GM11168 (cell line): ENCODE data around the gene TSTD2.
"Not testable (repeated sequence)": the region's sequence is repeated elsewhere in the genome, so short reads cannot be mapped to it uniquely, and the experiment has no call there.

Source experiments
- in situ Hi-C: fragments of 300-500 bp; cut with MboI; formaldehyde crosslinking; loops from one replicate; pipeline ENCODE4 v1.12.0; 2022; ENCODE audit warnings: low sequenced_read_pairs; ENCODE audit not compliant: unreplicated experiment

TSTD2 gene

DNA sequence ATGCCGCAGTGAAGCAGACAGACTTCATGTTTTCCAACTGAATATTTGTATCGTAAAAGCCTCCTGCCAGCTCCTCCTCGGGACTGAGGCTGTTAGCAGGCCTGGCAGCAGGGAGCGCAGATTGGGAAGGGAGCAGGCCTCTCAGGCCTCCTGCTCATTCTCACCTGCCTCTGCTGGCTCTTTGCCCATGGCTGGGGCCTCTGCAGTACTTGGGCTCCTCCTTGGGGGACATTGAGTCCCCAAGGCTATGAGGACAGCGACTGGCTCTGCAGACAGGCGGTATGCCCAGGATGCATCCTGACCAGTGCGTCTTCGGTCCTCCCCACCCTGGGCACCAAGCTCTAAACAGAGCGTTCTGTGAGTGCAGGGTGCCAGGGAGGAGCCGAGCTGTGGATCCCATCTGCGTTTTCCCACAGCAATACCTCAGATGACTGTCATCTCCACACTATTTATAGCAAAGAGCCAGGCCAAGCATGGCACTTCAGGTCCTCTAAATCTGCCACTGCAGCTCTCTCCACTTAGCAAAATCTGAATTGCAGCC, 38.7 kb downstream of the TSTD2 start:
- in situ Hi-C loops, result no loop called here

DNA sequence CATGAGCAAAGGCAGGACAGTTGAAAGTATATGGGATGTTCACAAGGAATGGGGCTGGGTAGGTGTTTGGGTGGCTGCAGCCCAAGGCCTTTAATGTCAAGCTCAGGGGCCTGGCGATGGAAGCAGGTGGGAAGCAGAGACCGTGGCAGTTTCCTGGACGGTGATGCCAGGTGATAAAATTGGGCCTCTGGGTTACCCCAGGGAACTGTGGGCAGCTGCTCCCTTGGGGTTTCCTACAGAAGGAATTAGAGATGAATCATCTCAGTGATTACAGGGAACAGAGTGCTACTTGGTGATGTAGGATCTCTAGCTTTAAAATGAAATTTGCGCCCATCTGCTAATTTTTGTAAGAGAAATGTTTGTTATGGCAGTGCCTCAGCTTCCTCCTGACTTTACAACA, 39.2 kb downstream of the TSTD2 start:
- in situ Hi-C loops, result no loop called here

DNA sequence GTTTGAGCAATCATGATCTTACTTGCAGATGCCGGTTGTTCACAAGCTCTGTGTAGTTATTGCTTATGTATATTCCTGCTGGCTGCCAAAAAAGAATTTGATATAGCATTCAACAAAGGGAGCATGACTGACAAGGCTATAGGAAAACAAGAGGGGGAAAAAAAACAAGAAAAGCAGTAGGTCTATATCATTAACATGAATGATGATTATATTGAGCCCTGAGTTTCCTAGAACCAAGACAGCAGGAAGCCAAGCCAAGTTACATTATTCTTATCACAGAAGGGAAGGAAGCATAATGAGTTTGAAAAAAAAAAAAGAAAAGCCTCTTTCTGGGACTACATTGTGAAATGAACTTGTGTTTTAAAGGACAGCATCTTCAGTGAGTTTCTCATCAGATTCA, 41.0 kb downstream of the TSTD2 start:
- in situ Hi-C loops, result no loop called here

DNA sequence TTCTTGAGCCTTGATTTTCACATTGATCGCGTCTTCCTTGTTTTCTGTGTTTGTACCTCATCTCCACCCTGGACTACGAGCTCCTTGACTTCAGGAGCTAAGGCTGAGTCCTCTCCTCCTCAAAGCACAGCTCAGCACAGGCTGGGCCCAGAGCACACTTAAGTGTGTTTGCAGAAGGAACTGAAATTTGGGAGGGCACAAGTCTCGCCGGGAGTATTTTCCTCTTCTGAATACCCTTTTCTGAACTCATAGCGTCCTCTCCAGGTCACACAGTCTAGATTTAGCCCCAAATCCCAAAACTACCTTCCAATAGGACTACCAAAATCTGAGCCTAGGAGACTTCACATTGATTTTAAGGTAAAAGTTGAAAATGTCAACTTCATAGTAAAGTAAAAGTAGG, 41.6 kb downstream of the TSTD2 start:
- in situ Hi-C loops, result no loop called here

DNA sequence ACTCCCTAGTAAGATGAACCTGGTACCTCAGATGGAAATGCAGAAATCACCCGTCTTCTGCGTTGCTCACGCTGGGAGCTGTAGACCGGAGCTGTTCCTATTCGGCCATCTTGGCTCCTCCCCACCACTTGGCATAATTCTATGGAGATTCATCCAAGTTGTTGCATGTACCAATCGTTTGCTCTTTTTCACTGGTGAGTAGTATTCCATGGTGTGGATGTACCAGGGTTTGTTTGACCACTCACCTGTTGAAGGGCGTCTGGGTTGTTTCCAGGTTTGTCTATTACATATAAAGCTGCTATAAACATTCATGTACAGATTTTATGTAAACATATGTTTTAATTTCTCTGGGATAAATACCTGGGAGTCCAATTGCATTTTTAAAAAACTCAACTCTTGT, 46.3 kb downstream of the TSTD2 start:
- in situ Hi-C loops, result not testable (repeated sequence)

DNA sequence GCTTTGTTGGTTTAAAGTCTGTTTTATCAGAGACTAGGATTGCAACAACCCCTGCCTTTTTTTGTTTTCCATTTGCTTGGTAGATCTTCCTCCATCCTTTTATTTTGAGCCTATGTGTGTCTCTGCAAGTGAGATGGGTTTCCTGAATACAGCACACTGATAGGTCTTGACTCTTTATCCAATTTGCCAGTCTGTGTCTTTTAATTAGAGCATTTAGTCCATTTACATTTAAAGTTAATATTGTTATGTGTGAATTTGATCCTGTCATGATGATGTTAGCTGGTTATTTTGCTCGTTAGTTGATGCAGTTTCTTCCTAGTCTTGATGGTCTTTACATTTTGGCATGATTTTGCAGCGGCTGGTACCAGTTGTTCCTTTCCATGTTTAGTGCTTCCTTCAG, 48.4 kb downstream of the TSTD2 start:
- in situ Hi-C loops, result not testable (repeated sequence)

DNA sequence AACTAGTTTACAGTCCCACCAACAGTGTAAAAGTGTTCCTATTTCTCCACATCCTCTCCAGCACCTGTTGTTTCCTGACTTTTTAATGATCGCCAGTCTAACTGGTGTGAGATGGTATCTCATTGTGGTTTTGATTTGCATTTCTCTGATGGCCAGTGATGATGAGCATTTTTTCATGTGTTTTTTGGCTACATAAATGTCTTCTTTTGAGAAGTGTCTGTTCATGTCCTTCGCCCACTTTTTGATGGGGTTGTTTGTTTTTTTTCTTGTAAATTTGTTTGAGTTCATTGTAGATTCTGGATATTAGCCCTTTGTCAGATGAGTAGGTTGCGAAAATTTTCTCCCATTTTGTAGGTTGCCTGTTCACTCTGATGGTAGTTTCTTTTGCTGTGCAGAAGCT, 51.6 kb downstream of the TSTD2 start:
- in situ Hi-C loops, result not testable (repeated sequence)

DNA sequence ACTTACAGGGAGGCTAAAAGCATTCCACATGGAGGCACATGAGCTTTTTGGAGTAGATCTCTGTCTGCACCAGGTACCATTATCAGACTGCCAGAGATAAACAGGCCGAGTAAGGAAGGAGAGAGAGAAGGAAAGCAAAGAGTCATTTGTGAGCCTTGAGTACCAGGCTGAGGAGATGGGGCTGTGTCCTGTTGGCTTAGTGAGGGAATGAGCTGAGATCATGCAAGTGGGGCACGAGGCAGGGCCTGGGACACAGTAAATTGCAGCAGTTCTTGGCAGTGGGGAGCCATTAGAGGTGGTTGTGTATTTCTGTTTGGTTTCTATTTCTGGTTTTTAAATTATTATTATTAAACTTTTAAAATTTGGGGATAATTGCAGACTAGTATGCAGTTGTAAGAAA, 53.3 kb downstream of the TSTD2 start:
- in situ Hi-C loops, result no loop called here

DNA sequence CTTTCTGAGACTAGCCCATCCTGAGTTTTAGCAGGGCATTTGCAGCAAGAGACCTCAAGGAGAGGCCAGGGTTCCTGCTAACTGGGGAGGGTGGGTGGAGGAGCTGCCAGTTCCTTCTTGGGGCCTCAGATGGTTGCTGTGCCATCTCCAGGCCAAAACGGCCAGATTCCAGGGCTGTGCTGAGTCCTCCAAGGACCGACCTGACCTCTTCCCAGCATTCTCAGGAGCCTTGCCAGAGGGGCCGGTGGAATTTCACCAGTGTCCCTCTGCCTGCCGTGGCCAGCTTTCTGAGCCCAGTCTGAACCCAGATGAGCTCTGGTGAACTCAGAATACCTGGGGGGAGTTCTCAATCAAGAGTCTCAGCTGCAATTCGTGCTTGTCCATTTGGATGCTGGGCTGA, 54.3 kb downstream of the TSTD2 start:
- in situ Hi-C loops, result no loop called here

DNA sequence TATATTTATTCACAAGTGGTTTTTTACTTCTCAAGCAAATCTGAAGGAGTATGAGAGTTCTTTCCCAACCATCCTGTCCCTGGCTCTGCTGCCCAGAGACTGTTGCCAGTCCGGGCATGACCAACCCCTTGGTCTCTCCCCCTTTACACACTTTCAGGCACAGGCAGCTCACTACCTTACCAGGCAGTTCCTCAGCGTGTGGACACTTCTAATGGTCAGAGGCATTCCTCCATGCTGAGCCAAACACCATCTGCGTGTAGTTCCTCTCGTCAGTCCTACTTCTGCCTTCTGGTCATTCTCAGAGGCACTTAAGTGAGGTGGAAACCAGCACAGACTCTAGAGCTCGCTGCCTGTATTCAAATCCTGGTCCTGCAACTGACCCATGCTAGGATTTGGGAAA, 56.1 kb downstream of the TSTD2 start:
- in situ Hi-C loops, result no loop called here

DNA sequence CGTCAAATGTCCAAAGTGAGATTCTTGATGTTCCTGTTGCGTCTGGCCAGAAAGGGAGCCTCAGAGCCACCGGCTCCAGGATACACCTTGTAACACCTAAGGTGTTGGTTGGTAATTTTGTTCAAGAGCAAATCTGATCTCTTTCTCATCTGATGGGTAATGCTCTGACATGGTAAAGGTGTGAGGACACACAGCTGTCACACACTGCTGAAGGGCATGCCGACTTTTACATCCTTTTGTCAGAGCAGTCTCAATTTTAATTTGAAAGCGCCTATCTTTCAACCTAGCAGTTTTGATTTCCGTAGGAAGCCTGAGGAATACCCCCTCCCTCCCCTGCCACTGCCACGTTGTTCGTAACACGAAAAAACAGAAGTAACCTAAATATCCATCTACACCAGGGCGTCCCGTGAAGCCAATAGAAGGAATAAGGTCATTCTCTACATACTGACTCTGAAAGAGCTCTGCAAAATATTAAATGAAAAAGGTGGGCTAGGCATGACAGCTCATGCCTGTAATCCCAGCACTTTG, 57.4 kb downstream of the TSTD2 start:
- in situ Hi-C loops, result no loop called here

DNA sequence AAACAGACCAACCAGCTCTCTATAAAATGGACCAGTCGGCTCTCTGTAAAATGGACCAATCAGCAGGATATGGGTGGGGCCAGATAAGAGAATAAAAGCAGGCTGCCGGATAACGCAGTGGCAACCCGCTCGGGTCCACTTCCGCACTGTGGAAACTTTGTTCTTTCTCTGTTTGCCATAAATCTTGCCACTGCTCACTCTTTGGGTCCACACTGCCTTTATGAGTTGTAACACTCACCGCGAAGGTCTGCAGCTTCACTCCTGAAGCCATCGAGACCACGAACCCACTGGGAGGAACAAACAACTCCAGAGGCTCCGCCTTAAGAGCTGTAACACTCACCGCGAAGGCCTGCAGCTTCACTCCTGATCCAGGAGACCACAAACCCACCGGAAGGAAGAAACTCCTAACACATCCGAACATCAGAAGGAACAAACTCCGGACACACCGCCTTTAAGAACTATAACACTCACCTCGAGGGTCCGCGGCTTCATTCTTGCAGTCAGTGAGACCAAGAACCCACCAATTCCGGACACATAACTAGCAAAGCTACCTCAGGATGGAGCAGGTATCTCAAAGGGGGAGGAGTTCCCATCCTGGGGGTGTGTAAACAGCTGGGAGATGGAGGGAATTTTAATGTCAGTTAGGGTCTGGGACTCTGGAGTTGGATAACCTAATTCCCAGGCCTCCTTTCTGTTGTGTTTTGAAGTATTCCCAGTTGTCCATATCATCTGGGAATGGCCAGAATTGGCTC, 58.1 kb downstream of the TSTD2 start:
- in situ Hi-C loops, result not testable (repeated sequence)

DNA sequence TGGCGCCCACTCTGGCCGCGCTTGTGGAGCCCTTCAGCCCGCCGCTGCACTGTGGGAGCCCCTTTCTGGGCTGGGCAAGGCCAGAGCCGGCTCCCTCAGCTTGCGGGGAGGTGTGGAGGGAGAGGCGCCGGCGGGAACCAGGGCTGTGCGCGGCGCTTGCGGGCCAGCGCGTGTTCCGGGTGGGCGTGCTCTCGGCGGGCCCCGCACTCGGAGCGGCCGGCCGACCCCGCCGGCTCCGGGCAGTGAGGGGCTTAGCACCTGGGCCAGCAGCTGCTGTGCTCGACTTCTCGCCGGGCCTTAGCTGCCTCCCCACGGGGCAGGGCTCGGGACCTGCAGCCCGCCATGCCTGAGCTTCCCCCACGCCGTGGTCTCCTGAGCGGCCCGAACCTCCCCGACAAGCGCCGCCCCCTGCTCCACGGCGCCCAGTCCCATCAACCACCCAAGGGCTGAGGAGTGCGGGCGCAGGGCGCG, 59.0 kb downstream of the TSTD2 start:
- in situ Hi-C loops, result not testable (repeated sequence)

DNA sequence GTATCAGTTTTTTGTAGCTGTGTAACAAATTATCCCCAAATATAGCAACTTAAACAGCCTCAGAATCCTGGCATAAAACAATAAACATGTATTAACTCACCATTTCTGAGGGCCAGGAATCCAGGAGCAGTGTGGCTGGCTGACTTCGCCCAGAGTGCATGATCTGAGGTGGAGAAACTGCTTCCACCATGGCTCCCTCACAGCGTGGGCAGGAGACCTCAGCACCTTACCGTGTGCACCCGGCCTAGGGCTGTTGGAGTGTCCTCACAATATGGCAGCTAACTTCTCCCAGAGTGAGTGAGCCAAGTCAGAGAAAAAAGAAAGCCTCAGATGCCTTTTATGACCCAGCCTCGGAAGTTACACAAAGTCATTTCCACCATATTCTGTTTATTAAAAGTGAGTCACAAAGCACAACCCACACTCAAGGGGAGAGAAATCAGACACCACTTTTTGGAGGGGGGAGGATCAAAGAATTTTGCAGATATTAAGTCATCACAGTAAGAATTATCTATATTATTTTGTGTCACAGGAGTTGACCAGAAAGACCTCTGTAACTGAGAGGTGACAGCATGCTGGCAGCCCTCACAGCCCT, 59.6 kb downstream of the TSTD2 start:
- in situ Hi-C loops, result no loop called here

DNA sequence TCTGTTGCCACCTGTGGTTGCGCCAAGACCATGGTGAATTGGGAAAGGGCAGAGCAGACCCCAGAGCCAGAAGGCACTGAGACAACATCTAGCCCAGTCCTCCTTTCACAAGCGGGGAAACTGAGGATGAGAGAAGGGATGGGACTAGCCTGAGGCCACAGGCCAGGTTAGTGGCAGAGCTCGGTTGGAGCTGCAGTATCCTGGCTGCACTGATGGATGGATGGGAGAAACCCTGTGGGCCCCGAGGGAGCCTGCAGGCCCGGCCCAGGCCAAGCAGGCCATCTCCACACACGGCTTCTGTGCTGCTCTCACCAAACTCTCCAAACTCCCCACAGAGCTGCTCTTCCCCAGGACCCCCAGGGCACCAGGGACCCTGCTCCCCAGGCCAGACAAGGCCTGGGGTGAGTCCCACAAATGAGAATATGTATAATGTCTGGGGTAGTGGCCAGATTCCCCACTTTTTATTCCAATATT, 60.2 kb downstream of the TSTD2 start:
- in situ Hi-C loops, result no loop called here

DNA sequence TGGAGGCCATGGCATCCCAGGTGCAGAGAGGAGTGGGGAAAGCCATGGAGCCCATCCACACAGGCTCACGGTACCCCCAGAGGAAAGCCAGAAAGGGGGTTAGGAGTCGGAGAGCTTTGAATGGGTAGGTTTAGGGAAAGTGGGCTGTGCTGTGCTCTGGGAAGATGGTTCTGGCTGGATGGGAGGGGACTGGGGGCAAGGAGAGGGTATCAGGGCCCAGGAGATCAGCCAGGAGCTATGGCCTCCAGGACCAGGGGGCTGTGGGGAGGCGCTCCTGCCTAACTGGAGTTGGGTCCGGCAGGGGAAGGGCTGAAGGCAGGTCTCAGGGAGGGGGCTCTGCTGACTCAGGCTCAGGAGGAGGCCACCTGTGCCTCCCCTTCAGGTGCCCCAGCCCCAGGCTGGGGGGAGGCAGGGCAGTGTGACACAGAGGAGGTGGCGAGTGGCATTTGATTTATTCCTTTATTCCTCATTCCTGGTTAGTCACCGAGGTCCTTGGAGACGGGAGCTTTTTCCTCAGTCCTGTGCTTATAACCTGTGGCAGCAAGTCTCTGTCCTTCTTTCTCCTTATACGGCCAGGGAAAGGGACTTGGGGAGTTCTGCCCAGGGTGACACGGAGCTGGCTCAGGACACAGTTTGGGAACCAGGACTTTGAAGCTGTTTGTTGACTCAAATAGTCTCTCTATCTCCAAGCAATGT, 60.8 kb downstream of the TSTD2 start:
- in situ Hi-C loops, result no loop called here

DNA sequence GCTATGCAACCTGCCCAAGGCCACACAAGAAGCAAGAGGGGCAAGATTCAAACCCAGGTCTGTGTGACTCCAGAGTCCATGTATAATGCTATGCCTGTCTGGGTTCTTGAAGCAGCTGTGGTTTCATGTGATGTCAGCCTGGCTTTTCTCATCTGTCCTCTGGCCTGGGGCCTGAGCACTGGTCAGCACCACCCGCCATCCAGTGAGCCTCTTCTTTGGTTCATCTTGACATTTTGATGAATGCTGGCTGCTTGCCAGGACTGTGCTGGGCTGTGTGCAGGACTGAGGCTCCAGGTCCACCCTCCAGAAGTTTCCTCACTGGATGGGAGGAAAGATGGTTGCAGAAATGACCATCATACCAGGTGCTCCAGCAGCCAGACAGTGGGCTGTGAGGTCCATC, 61.5 kb downstream of the TSTD2 start:
- in situ Hi-C loops, result no loop called here

DNA sequence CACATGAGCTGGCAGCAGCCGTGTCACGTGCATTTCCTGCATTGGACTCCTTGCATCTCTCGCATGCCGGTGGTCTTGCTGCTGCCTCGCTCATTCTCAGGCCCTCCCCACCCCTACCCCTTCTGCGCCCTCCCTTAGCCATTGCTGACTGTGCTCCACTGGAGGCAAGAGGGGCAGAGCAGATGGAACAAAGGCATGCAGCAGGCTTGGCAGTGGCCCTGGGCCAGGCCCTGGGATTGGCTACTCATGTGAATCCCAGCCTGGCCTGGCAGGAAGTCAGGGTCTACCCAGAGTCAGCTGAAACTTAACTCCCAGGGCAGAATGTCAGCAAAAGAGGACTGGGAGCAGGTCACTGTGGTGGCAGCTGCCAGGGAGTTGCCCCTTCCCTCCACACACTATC, 62.3 kb downstream of the TSTD2 start:
- in situ Hi-C loops, result no loop called here

DNA sequence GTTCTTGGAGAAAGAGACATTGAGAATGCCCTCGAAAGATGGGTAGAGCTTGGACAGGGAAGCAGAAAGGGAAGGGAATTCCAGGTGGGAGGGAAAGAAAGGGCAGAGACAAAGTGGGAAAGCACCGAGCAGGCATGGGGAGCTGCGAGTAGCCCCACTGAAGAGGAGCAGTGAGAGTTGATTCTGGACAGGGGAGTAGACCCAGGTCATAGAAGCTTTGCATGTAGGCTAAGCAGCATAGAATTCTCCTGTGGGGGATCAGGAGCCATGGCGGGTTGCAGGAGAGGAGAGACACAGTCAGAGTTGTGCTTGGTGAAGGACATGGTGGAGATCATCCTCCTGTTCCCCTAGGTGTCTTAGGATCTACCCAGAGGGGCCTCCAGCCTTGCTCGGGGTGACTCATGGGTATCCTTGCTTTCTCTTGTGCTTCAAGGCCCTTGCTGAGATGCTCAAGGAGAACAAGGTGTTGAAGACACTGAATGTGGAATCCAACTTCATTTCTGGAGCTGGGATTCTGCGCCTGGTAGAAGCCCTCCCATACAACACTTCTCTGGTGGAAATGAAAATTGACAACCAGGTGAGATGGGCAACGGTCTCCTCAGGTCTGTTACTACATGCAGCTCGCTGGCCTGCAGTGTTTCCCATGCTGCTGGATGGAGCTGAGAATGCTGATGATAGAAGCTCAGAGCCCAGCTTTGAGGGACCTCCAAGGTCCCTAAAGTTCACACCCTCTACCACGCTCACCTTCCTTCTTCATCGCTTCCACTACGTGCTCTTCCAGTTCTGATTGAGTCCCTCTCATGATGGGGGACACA, 64.5 kb downstream of the TSTD2 start:
- in situ Hi-C loops, result no loop called here

DNA sequence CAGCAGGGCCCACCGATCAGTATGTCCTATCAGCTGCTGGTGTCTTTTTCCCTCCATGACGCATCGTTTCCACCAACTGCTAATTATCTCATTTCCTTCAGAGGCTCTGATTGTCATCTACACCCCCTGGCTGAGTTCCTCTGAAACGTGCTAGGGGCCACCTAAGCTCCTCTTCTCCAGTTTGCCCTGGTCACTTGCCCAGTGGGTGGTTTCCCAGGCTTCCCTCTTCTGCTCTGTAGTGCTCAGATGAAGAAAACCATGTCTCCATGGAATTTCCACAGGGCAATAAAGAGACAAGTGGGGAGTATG, 65.3 kb downstream of the TSTD2 start:
- in situ Hi-C loops, result no loop called here
